ENCODE measurements around the gene C12orf56. TPM values are rescaled to one million over a fixed set of nuclear protein-coding genes. Genes with fewer than 3 reads are reported as not detected.

Gene C12orf56, protein sequence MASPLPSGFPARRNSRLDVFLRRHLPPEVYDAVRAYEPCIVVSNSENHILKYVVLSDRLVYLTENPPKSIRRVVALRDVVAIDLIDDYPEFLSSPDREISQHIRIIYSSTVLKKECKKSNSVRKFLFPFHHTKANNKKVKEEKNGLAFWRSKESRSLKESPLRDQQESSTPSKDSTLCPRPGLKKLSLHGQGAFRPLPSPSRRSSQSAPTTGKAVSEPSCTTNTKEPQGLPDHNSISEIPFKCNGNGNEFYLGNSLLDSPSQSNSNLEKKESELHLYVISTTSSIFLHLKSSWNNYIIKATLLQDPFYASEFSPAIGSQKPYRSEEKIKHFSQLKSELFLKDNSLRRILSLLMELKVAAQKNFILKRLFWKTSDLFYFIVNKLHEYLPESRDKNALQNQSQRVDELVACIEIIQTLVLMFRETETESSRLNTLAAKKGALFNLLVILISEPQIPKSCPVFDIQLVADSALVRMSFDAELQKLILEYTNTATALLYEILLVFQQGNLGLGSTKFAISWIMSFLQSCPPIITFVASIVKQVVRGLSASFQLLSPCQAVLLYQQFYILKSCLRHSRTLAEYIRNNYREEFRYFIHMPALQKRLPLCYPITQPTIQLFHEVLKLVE
- 1 to 10 TPM in 2 of 3 donors, under 1 TPM in 1; 1.00 to 1.4 (median 1.4) TPM for polyA plus RNA-seq (ENCODE audit: insufficient read length in 3 of 3)

DNA sequence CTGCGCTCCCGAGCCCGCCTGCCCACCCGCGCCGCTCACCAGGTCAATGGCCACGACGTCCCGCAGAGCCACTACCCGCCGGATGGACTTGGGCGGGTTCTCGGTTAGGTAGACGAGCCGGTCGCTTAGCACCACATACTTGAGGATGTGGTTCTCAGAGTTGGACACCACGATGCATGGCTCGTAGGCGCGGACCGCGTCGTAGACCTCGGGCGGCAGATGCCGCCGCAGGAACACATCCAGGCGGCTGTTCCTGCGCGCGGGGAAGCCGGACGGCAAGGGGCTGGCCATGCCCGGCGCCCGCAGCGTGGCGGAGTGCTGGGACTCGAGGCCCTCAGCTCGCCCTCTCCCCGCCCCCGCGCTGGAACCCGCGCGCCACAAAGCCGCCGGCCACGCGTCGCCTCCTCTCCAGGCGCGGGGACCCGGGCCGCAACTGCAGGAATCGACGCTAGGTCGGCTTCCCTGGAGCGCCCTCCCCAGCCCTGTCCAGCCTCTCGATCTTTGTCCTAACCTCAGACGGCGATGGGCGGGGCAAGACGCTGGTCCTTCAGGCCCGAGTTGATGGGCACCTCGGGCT lies at the start of gene C12orf56:
Gene C12orf56 (minus strand): TSS at position 484 of the 577 bp plus-strand sequence. CDS start 193 bp downstream, at position 291.
- peak in 1 of 3 donors; percentile 19 for DNase-seq (ENCODE audit: low read depth in 3 of 3, low spot score in 2 of 3)

DNA sequence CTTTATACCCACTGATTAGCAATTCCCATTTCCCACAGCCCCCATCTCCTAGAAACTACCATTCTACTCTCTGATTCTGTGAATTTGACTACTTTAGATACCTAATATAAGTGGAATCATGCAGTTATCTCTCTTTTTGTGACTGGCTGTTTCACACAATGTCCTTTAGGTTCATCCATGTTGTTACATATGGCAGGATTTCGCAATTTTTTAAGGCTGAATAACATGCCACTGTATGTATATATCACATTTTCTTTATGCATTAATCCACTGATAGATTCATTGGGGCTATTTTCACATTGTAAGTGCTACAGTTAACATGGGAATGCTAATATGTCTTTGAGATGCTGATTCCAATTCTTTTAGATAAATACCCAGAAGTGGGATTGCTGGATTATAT lies 49.5 kb upstream of the C12orf56 start:
- DNase-seq (ENCODE audit: low read depth in 3 of 3, low spot score in 2 of 3), result no peak

DNA sequence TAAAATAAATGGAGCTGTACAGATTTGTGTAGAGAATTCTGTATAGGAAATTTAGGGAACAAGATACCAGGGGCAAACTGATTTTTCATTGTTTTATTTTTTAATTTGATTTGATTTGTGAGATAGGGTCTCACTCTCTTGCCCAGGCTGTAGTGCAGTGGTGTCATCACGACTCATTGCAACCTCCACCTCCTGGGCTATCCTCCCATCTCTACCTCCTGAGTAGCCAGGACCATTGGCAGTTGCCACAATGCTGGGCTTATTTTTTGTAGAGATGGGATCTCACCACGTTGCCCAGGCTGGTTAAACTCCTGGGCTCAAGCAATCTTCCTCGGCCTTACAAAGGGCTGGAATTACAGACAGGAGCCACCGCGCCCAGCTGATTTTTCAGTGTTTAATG lies 43.4 kb upstream of the C12orf56 start:
- no peak for DNase-seq (ENCODE audit: low read depth in 3 of 3, low spot score in 2 of 3)

DNA sequence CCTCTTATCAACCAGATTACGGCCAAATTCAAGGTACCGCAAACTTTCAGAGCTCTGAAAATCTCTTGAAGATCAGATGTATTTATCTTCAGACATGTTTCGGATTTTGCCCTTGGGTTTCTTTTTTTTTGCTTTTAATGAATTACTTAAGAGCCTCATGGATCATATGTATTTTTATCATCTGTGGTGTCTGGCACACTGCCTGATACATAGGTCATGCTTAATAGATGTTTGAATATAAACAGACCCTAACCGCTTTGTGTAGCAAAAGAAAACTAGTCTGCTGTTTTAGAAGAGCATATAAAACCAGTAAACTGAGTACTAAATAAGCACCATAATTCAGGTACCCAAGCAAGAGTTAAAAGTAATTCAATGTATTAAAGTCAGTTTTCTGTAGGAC lies 41.2 kb upstream of the C12orf56 start:
- DNase-seq (ENCODE audit: low read depth in 3 of 3, low spot score in 2 of 3), result no peak

DNA sequence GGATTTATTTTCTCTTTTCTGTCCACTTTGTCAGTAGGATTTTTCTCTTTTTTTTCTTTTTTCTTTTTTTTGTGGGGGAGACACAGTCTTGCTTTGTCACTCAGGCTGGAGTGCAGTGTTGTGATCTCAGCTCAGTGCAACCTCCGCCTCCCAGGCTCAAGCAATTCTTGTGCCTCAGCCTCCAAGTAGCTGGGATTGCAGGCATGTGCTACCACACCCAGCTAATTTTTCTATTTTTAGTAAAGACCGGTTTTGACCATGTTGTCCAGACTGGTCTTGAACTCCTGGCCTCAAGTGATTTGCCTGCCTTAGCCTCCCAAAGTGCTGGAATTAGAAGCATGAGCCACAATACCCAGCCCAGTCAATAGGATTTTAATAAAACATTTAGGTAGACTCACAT lies 40.3 kb upstream of the C12orf56 start:
- no peak for DNase-seq (ENCODE audit: low read depth in 3 of 3, low spot score in 2 of 3)

DNA sequence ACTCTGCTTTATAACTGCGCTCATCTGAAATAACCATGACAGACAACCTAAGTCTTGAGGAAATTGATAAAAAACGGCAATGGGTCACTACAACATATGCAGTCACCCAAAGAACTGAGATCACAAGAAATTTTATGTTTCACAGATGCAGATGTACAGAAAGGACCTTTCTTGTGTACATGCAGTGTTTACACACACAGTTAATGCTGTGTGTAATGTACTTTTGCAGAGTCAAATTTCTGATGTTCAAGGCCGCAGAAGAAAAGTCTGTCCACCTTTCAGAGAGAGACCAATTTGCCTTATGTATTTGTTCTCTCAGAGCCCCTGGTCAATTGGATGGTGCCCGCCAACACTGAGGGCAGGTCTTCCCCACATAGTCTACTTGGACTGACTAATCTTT lies 38.4 kb upstream of the C12orf56 start:
- no peak for DNase-seq (ENCODE audit: low read depth in 3 of 3, low spot score in 2 of 3)

DNA sequence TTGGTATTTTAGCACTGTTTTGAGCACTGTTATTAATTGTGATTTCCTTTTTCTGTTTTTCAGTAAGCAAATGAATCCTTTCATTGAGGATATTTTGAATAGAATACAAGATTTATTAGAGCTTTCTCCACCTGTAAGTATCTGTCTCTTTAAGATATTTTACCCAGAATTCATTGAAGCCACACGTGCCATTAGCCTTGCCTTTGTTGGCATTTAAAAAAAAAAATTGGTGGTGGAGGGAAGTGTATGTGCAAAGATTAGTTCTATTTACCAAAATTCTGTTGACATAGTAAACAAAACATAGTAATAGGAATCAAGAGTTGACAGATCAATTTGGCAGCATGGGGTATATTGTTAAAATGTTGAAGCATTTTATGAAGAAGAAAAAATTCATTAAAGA lies 37.4 kb upstream of the C12orf56 start:
- no peak for DNase-seq (ENCODE audit: low read depth in 3 of 3, low spot score in 2 of 3)

DNA sequence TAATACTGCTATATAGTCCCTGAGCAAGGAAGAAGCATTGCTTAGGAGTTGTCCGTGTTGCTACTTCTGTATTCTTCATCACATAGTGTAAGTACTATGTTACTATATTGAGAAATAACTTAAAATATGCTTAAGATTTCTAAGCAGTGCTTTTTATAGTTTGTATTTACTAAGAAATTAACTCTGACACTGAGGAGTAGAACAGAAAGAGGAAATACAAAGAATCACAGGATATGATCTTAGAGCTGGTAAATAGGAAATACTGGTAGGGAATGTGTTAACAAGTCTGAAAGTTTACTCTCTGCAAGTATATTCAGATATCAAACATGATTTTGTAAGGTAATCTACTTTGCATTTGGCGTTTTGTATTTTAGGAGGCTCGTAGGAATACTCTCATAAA lies 29.1 kb upstream of the C12orf56 start:
- DNase-seq (ENCODE audit: low read depth in 3 of 3, low spot score in 2 of 3), result no peak

DNA sequence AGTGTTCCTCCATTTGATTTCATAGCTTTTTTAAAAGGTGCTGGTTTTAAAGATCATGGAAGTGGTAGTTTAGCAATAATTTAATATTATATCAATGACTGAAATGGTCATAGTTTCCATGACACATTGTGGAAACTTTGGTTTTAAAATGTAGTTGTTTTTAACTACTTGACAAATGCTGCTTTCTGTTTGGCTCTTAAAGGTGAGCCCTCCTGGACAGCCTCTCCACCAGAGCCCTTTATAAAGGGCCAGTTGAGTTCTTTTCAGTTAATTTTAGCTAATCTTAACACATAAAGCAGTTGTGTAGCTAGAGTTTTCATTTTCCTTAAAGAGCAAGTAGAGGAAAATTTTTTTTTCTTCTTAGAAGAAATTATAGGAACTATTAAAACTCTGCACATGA lies 27.7 kb upstream of the C12orf56 start:
- no peak for DNase-seq (ENCODE audit: low read depth in 3 of 3, low spot score in 2 of 3)

DNA sequence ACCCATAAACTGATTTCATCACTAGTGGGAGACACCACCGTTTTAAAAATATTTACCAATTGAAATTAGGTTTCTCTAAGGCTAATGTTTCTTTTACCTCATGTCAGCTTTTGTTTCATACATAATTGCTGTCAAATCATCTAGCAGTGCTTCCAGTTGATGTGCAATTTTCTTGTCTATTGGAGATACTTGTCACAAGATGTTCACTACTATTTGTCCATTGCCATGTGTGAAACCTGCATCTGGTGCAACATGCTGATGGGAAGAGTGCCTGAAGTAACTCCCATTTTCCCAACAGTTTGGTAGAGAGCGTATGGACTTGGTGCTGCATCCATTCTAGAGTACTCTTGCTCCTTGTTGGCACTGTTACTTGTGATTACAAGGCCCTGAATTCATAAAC lies 23.3 kb upstream of the C12orf56 start:
- no peak for DNase-seq (ENCODE audit: low read depth in 3 of 3, low spot score in 2 of 3)

DNA sequence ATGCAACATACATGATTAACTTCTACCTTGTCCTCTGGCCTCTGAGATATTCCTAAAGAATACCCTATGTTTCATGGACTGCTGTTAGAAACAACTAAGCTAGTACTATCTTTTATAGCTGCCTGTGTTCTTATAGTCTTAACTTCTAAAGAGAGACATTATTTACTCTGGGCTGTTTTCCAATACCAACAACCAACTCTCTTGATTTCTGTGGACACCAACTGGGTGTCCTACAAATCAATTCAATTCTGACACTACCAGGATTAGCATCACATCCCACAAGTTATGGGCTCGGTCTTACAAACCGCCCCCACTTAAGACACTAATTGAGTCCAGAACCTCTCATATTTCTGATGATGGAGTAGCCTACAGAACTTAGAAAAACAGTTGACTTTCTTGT lies 21.9 kb upstream of the C12orf56 start:
- DNase-seq (ENCODE audit: low read depth in 3 of 3, low spot score in 2 of 3), result no peak

DNA sequence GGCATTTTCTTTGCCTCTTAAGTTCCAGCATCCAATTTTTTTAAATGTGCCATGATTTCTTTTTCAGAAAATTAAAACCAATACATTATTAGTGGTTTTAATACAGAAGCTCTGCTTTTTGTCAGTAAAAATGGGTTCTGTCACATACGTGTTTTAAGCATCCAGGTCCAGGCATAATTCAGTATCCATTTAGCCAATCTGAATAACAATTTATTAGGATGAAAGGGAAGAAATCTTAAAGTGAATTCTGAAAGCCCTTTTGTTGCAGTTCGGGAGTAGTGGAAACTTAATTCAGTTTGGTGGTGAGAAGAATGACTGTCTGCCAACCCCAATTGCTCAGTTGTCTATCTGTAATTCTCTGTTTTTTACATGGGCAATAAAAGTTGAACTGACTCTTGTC lies 20.9 kb upstream of the C12orf56 start:
- DNase-seq (ENCODE audit: low read depth in 3 of 3, low spot score in 2 of 3), result no peak

DNA sequence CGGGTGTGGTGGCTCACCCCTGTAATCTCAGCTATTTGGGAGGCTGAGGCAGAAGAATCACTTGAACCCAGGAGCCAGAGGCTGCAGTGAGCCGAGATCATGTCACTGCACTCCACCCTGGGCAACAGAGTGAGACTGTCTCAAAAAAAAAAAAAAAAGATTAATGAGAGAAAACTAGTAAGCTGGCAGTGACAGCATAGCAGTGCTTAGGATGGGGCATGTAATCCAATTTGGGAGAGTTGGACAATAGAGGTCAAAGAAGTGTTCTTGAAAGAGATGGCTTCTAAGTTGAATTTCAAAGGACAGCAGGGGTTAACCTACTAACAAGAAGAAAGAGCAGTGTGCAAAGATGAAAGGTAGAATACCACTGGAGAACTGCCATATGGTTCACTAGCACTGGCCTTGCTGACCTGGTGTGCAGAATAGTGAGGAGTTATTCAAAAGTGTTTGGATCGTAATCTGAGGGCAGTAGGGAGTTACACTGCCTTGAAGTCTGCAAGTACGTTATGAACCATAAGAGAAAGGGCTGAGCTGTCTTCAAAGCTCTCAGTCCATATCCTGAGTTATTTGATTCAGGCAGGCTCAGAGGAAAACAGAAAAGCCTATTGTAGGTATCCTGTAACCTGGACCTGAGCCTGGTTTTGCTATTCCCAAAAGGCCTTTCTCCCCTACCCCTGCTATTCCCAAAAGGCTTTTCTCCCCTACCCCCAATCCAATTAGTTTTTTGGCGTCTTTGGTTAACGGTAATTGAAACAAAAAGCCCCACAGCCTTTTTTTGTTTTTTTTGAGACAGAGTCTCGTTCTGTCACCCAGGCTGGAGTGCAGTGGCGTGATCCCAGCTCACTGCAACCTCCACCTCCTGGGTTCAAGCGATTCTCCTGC lies 17.0 kb upstream of the C12orf56 start:
- no peak for DNase-seq (ENCODE audit: low read depth in 3 of 3, low spot score in 2 of 3)

DNA sequence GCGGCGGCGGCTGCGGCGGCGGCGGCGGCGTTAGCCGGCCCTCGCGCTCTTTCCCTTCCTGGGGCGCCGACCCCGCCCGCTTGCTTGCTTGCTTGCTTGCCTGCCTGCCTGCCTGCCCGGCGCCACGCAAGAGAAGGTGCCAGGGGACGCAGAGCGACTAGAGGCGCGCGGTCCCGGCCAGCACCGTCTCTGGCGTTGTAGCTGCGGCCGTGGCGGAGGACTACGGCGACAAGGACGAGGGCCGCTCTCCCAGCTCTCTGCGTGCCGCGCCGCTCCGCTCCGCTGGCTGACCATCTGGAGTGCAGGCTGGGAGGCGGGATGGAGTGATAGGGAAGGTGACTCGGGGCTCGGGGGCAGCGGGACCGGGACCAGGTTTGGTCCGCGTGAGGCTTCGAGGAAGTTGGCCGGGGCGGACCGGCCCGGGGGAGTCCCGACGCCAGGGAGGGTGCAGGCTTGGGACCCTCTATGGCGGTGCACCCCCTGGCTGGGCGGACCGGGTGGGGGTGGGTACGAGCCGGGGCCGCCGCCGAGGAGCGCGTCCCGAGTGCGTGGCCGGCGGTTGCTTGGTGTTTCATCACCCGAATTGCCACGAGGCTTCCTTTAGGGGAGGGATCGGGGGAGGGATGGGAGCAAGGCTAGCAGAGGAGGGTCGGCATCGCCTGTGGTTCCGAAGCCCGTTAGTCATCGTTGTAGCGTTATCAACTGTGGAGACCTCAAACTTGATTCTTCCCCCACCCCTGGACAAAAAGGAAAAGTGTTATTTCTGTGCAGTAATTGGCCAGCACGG lies 14.1 kb upstream of the C12orf56 start:
- DNase-seq (ENCODE audit: low read depth in 3 of 3, low spot score in 2 of 3), result peak in 2 of 3 donors; percentile 51

DNA sequence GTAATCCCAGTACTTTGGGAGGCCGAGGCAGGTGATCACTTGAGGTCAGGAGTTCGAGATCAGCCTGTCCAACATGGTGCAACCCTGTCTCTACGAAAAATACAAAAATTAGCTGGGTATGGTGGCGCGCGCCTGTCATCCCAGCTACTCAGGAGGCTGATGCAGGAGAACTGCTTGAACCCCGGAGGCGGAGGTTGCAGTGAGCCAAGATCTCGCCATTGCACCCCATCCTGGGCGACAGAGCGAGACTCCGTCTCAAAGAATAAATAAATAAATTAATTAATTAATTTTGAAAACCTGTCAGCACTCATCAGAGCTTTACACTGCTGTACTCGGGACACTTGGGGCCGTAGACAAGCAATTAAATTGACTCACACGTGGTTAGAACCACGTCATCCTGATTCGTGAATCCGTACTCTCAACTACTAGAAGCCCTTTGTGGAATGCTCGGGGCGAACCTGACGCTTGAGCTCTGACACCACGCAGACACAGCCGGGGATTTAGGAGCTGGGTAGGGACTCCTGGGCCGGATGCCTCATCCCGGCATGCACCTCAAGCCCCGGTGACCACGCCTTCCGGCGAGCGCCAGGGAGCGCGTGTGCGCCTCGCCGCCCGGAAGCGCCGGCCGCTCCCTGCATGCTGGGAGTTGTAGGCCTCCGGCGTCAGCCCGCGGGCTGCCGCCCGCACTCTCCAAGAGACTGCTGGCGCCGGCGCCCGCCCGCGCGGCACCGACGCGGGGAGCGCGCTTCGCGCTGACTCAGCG lies 13.3 kb upstream of the C12orf56 start, which contains the start of gene XPOT:
Gene XPOT (plus strand): TSS at position 686 of the 763 bp plus-strand sequence. CDS start 5,644 bp downstream, outside the sequence.
- DNase-seq (ENCODE audit: low read depth in 3 of 3, low spot score in 2 of 3), result peak; percentile 91 to 95 (median 94)

DNA sequence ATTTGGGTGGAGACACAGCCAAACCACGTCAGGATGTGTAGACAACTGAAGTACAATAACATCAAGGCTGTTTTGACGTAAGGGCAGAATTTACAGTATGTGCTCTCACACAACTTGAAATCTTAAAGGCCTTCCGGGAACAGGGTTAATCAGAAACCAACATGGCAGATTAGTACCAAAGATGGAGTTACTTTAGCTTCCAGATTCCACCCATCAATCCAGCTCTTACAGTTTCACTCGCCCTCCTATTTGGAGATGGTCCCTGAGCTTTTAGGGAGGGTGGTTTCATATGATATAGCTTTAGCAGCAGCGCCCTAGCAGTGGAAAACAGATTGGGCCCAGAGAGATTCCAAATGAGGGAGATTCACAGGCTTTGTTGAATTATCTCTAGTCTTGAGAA lies 11.6 kb upstream of the C12orf56 start:
- DNase-seq (ENCODE audit: low read depth in 3 of 3, low spot score in 2 of 3), result no peak

DNA sequence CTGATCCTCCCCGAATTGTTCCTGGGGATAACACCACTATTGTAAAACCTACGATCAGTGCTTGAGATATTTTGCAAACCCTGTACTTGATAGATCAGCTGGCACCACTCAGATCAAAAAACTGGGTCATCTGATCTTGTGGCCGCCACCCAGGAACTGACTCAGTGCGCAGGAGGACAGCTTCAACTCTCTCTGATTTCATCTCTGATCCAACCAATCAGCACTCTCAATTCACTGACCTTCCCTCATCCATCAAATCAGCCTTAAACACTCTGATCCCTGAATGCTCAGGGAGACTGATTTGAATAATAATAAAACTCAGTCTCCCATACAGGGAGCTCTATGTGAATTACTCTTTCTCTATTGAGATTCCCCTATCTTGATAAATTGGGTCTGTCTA lies 9.5 kb upstream of the C12orf56 start:
- no peak for DNase-seq (ENCODE audit: low read depth in 3 of 3, low spot score in 2 of 3)

DNA sequence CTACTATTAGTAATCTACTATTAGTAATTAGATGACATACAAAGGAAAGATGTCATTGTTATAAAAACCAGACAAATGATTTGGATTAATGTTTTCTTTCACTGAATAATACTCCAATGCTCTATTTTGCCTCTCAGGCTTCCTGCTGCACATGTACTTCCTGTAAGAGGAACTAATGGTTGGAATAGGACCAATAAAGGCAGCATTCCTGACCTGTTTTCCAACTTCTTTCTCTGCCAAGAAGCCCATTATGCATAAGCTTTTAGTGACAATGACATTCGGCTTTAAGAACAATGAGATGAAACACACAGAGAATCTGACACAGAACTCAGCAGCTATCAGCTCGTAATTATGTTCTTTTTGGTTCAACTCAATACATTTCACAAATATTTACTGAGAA lies 5.2 kb upstream of the C12orf56 start:
- DNase-seq (ENCODE audit: low read depth in 3 of 3, low spot score in 2 of 3), result no peak

DNA sequence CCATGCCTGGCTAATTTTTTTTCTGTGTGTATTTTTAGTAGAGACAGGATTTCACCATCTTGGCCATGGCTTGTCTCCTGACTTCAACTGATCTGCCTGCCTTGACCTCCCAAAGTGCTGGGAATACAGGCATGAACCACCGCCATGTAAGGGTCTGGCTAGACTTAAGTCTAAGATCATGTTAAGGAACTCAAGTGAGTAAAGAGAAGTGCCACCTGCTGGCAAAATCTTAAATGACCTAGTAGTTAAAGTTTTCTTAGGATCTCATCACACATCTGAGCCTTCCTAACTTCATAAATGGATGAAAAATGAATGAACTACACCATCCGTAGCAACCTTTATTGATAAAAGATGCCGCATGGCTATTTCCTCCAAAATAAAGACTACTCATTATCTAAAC lies 1.7 kb upstream of the C12orf56 start:
- DNase-seq (ENCODE audit: low read depth in 3 of 3, low spot score in 2 of 3), result no peak

Data from right renal cortex interstitium (tissue), 3 donors.